Stimulated activated CD4-positive, alpha-beta T cell treated with anti-CD3 and anti-CD28 coated beads, TNF-alpha, amount 100 ng/mL, for 4 hours (primary cell): ENCODE data around the gene AVL9.
"Not testable (repeated sequence)": the region's sequence is repeated elsewhere in the genome, so short reads cannot be mapped to it uniquely, and the experiment has no call there.

Experiments used
- DNase-seq, 3 experiments: peaks; one replicate each; pipeline ENCODE4 v3.0.0-alpha.2; 2020; ENCODE audit warnings: low read depth in 3 of 3

The AVL9 gene

GRCh38 chr7:32588657-32589056, 93.4 kb downstream of the AVL9 start:
- DNase-seq, result no peak

- no peak for DNase-seq
Measured at GRCh38 chr7:32591938-32592337, 96.6 kb downstream of the AVL9 start.

GRCh38 chr7:32592701-32593100, 97.4 kb downstream of the AVL9 start:
- no peak for DNase-seq

GRCh38 chr7:32594965-32595490, 99.7 kb downstream of the AVL9 start:
- DNase-seq, result no peak

GRCh38 chr7:32601196-32601595, 105.9 kb downstream of the AVL9 start:
- DNase-seq, result not testable (repeated sequence)

GRCh38 chr7:32602470-32602869, 107.2 kb downstream of the AVL9 start:
- DNase-seq, result no peak

- DNase-seq, result not testable (repeated sequence)
Measured at GRCh38 chr7:32603492-32603891, 108.2 kb downstream of the AVL9 start.

GRCh38 chr7:32604047-32604446, 108.8 kb downstream of the AVL9 start:
- not testable (repeated sequence) for DNase-seq

GRCh38 chr7:32605032-32605431, 109.7 kb downstream of the AVL9 start:
- DNase-seq, result no peak

- no peak for DNase-seq
Measured at GRCh38 chr7:32609463-32609862, 114.2 kb downstream of the AVL9 start.

GRCh38 chr7:32611201-32612099, 116.2 kb downstream of the AVL9 start:
- DNase-seq, result no peak

- DNase-seq, result no peak
Measured at GRCh38 chr7:32616625-32617024, 121.3 kb downstream of the AVL9 start.

- no peak for DNase-seq
Measured at GRCh38 chr7:32618470-32618869, 123.2 kb downstream of the AVL9 start.

- no peak for DNase-seq
Measured at GRCh38 chr7:32618987-32619386, 123.7 kb downstream of the AVL9 start.

- not testable (repeated sequence) for DNase-seq
Measured at GRCh38 chr7:32619416-32619815, 124.1 kb downstream of the AVL9 start.

- DNase-seq, result no peak
Measured at GRCh38 chr7:32631021-32631420, 135.7 kb downstream of the AVL9 start.

GRCh38 chr7:32631590-32632497, 136.6 kb downstream of the AVL9 start:
- not testable (repeated sequence) for DNase-seq

GRCh38 chr7:32633446-32633845, 138.2 kb downstream of the AVL9 start:
- not testable (repeated sequence) for DNase-seq

GRCh38 chr7:32634798-32635393, 139.6 kb downstream of the AVL9 start:
- DNase-seq, result not testable (repeated sequence)

GRCh38 chr7:32636725-32637462, 141.6 kb downstream of the AVL9 start:
- DNase-seq, result not testable (repeated sequence)

- DNase-seq, result not testable (repeated sequence)
Measured at GRCh38 chr7:32637611-32638010, 142.3 kb downstream of the AVL9 start.
